Left ventricle myocardium inferior (tissue), 1 donor: ENCODE measurements around the gene HMG20B. TPM values are rescaled to one million over a fixed set of nuclear protein-coding genes. Genes with fewer than 3 reads are reported as not detected.

Experiments used
- DNase-seq: peaks from one replicate; pipeline ENCODE4 v3.0.0-alpha.2; 2020
- H3K27ac ChIP-seq: fragments of 200-600 bp; replicated peaks from 2 replicates; pipeline ENCODE4 v1.8.0; 2021
- H3K27me3 ChIP-seq: fragments of 200-600 bp; 2 replicates; pipeline ENCODE4 v1.8.0; 2021; ENCODE audit warnings: low read depth
- H3K36me3 ChIP-seq: fragments of 200-600 bp; 2 replicates; pipeline ENCODE4 v1.8.0; 2021
- H3K4me1 ChIP-seq: fragments of 200-600 bp; 2 replicates; pipeline ENCODE4 v1.8.0; 2021
- H3K4me3 ChIP-seq: fragments of 200-600 bp; 2 replicates; pipeline ENCODE4 v1.8.0; 2021; ENCODE audit warnings: mild to moderate bottlenecking, moderate library complexity
- H3K9me3 ChIP-seq: fragments of 200-600 bp; replicated peaks from 2 replicates; pipeline ENCODE4 v1.8.0; 2021
- intact Hi-C: fragments of 100-400 bp; cut with micrococcal nuclease; formaldehyde crosslinking; loops from one replicate; pipeline ENCODE4 v1.11.0; 2022
- total RNA-seq: library from RNA; stranded (reverse); fragmentation: NEBNext Ultra II Directional; extraction: Animal tissue kit (Norgen Biotek cat#: 25700); gene quantifications from one replicate; pipeline ENCODE4 v1.2.1, GENCODE V29; 2021
- TF ChIP-seq, protein P1 (sequence below): fragments of 200-600 bp; IDR thresholded peaks from 2 replicates; pipeline ENCODE4 v1.8.0; 2021; ENCODE audit warnings: antibody characterized with exemption, mild to moderate bottlenecking, borderline replicate concordance
- donor health status: DM: no; HTN: yes; CAD: no; lungs with severe emphysema.

Gene HMG20B
- total RNA-seq, 1 donor from 2014 or later: 34.8 TPM

DNA sequence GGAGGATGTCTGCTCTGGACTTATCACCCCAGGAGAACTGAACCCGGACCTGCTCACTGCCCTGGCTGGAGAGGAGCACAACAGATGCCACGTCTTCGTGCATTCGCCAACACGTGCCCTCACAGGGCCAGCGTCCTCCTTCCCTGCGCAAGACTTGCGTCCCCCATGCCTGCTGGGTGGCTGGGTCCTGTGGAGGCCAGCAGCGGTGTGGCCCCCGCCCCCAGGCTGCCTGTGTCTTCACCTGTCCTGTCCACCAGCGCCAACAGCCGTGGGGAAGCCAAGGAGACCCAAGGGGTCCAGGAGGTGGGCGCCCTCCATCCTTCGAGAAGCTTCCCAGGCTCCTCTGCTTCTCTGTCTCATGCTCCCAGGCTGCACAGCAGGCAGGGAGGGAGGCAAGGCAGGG lies 37.2 kb upstream of the HMG20B start:
- Histone ChIP-seq H3K36me3 (peaks cover 64% of the 10 kb centered on the region), H3K4me1 (peaks cover 8% of the 10 kb centered on the region), H3K4me3 (no peak overlapping the region), H3K9me3 (no peaks in the 10 kb centered on the region), H3K27ac (no peak overlapping the region), H3K27me3 (no peaks in the 10 kb centered on the region)
- intact Hi-C loops: no loop called here
- TF ChIP-seq, protein P1, sequence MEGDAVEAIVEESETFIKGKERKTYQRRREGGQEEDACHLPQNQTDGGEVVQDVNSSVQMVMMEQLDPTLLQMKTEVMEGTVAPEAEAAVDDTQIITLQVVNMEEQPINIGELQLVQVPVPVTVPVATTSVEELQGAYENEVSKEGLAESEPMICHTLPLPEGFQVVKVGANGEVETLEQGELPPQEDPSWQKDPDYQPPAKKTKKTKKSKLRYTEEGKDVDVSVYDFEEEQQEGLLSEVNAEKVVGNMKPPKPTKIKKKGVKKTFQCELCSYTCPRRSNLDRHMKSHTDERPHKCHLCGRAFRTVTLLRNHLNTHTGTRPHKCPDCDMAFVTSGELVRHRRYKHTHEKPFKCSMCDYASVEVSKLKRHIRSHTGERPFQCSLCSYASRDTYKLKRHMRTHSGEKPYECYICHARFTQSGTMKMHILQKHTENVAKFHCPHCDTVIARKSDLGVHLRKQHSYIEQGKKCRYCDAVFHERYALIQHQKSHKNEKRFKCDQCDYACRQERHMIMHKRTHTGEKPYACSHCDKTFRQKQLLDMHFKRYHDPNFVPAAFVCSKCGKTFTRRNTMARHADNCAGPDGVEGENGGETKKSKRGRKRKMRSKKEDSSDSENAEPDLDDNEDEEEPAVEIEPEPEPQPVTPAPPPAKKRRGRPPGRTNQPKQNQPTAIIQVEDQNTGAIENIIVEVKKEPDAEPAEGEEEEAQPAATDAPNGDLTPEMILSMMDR: no peak
- DNase-seq: no peak

DNA sequence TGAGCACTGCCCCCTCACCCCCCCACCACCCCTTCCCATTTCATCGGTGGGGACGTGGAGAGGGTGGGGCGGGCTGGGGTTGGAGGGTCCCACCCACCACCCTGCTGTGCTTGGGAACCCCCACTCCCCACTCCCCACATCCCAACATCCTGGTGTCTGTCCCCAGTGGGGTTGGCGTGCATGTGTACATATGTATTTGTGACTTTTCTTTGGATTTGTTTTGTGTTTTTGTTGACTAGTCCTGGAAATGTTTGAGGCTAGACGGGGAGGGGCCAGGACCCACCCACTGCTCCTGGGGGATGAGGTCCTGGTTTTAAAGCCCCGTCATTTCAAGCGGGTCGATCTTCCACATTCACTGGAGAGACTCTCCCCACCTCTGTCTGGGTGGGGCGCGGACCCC lies 36.8 kb upstream of the HMG20B start:
- no peaks in the 10 kb centered on the region for H3K9me3 ChIP-seq
- no peak overlapping the region for H3K4me3 ChIP-seq
- H3K36me3 ChIP-seq: peaks cover 59% of the 10 kb centered on the region
- H3K27me3 ChIP-seq: no peaks in the 10 kb centered on the region
- DNase-seq: no peak
- intact Hi-C loops: no loop called here
- H3K27ac ChIP-seq: peak overlapping the region; percentile 46
- peaks cover 8% of the 10 kb centered on the region for H3K4me1 ChIP-seq
- TF ChIP-seq, protein P1: no peak

- TF ChIP-seq, protein P1: no peak
- Histone ChIP-seq H3K27me3 (no peaks in the 10 kb centered on the region), H3K9me3 (no peaks in the 10 kb centered on the region), H3K36me3 (peaks cover 54% of the 10 kb centered on the region), H3K4me1 (peaks cover 8% of the 10 kb centered on the region), H3K27ac (peak overlapping the region; percentile 46), H3K4me3 (no peak overlapping the region)
- intact Hi-C loops: no loop called here
- DNase-seq: peak; percentile 45
These were observed 36.2 kb upstream of the HMG20B start for GRCh38 chr19:3536429-3537100.

- Histone ChIP-seq H3K27ac (peak overlapping the region; percentile 46), H3K36me3 (peaks cover 49% of the 10 kb centered on the region), H3K9me3 (no peaks in the 10 kb centered on the region), H3K27me3 (no peaks in the 10 kb centered on the region), H3K4me1 (peaks cover 8% of the 10 kb centered on the region), H3K4me3 (no peak overlapping the region)
- TF ChIP-seq, protein P1: no peak
- DNase-seq: no peak
- intact Hi-C loops: no loop called here
These were observed 35.7 kb upstream of the HMG20B start for GRCh38 chr19:3537101-3537437.

- Histone ChIP-seq H3K4me1 (peaks cover 8% of the 10 kb centered on the region), H3K27ac (peak overlapping the region; percentile 46), H3K36me3 (peaks cover 43% of the 10 kb centered on the region), H3K9me3 (no peaks in the 10 kb centered on the region), H3K4me3 (no peak overlapping the region), H3K27me3 (no peaks in the 10 kb centered on the region)
- intact Hi-C loops: no loop called here
- TF ChIP-seq, protein P1: no peak
- no peak for DNase-seq
These were observed 35.1 kb upstream of the HMG20B start for GRCh38 chr19:3537438-3538240.
